Subcutaneous abdominal adipose tissue (tissue), 5 donors: Measurements from ENCODE around the gene PARD3.
A peak's percentile ranks its signal among the peaks of the same experiment; 100 is the strongest.
"Not testable (repeated sequence)": the region's sequence is repeated elsewhere in the genome, so short reads cannot be mapped to it uniquely, and the experiment has no call there.

Experiments
- H3K27ac ChIP-seq: one replicate; pipeline ENCODE4 v1.7.0; 2013; ENCODE audit warnings: low read depth, mild to moderate bottlenecking, inconsistent platforms, low read length, moderate library complexity
- H3K27me3 ChIP-seq, 5 donors: one replicate each; pipeline ENCODE4 v1.7.0; 2013; ENCODE audit warnings: low read length in 5 of 5, inconsistent platforms in 1 of 5; ENCODE audit not compliant: control insufficient read depth in 5 of 5, insufficient read depth in 4 of 5
- H3K36me3 ChIP-seq, 5 donors: one replicate each; pipeline ENCODE4 v1.7.0; 2013; ENCODE audit warnings: low read length in 5 of 5; ENCODE audit not compliant: control insufficient read depth in 5 of 5, insufficient read depth in 5 of 5
- H3K4me1 ChIP-seq, 5 donors: one replicate each; pipeline ENCODE4 v1.7.0; 2013; ENCODE audit warnings: low read length in 5 of 5, mild to moderate bottlenecking in 3 of 5, moderate library complexity in 1 of 5; ENCODE audit not compliant: control insufficient read depth in 5 of 5, insufficient read depth in 5 of 5
- H3K4me3 ChIP-seq, 5 donors: one replicate each; pipeline ENCODE4 v1.7.0; 2013; ENCODE audit warnings: low read length in 5 of 5, low read depth in 1 of 5
- H3K9ac ChIP-seq, 5 donors: one replicate each; pipeline ENCODE4 v1.7.0; 2013; ENCODE audit warnings: low read length in 5 of 5, mild to moderate bottlenecking in 4 of 5, moderate library complexity in 3 of 5
- H3K9me3 ChIP-seq, 5 donors: one replicate each; pipeline ENCODE4 v1.7.0; 2013; ENCODE audit warnings: low read length in 5 of 5; ENCODE audit not compliant: control insufficient read depth in 5 of 5
- donor health status: healthy.
- donor health status: healthy.
- donor health status: healthy.
- donor health status: healthy.
- donor health status: healthy.

PARD3 gene

DNA sequence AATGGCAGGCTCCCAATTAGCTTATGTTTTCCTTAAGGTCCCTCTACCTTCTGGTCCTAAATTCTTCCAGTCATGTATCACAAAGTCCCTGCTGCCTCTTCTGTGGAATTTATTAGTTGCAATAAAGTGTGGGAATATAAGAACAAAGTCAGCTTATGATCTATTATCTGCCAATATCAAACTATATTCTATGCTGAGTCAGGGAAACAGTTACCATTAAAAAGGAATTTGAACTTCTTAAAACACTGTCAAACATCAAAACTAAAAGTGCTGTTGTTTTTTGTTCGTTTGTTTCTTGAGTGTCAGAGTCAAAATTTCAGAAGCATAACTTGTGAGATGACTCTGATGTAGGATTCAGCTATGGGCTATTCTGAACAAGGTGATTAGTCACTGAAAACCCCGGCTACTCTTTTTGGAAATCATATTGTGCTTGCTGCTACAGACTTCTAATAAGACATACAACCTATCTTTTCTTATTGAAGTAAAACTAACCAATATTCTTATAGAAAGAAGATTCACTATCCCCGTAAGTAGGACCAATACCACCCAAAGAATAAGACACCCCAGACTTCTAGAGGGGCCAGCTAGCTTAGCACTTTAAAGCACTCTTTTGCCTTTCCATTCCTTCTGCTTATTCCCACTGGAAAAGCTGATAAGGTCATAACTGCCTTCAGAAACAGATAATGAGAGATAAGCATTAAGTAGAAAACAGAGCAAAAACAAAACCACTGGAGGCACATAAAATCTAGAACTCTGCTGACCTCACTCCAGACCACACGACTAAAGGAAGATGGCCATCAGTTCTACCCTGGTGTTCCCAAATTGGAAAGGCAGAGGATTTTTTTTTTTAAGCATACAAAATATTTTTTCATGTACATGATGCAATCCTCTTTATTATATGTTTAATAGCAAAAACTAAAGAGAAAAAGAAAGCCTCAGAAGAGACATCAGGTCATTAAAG, 370.6 kb downstream of the PARD3 start:
- H3K9ac ChIP-seq, result no peak overlapping the region
- no peak overlapping the region for H3K4me3 ChIP-seq
- H3K9me3 ChIP-seq, result no peaks in the 10 kb centered on the region
- no peaks in the 10 kb centered on the region for H3K27me3 ChIP-seq
- no peak overlapping the region for H3K27ac ChIP-seq
- no peaks in the 10 kb centered on the region for H3K36me3 ChIP-seq
- peaks cover 0 to 5% (median 0%) of the 10 kb centered on the region in 5 donors for H3K4me1 ChIP-seq

DNA sequence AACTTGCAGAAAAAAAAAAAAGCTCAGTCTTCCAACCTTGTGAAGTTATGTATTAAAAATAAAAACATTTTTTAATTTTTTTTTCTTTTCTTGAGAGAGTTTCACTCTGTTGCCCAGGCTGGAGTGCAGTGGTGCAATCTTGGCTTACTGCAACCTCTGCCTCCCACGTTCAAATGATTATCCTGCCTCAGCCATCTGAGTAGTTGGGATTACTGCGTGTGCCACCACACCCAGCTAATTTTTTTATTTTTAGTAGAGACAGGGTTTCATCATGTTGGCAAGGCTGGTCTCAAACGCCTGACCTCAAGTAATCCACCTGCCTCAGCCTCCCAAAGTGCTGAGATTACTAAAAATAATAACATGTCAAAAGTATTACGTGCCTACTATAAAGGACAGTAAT, 375.7 kb downstream of the PARD3 start:
- not testable (repeated sequence) for H3K27ac ChIP-seq, H3K9me3 ChIP-seq

DNA sequence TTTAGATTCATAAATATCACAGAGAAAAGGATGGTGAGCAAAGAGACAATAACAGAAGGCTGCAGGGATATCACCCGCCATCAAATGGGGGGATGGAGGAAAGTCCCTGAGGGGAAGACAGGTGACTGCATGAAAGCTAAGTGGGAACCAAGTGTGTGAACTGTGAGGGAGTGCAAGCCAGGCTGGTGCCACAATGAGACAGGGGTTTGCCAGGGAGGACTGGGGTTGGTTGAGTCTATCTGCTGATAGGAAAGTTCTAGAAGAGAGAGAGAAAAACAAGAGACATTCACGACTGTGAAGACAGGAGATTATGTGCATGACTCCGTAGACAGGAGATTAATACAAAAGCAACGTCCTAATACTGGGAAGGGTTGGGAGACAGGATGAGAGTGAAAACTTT, 376.4 kb downstream of the PARD3 start:
- no peak overlapping the region for H3K27ac ChIP-seq
- no peak overlapping the region for H3K4me3 ChIP-seq
- H3K9me3 ChIP-seq, result no peaks in the 10 kb centered on the region
- H3K36me3 ChIP-seq, result no peaks in the 10 kb centered on the region
- no peaks in the 10 kb centered on the region for H3K27me3 ChIP-seq
- H3K9ac ChIP-seq, result no peak overlapping the region
- H3K4me1 ChIP-seq, result peaks cover 0 to 14% (median 8%) of the 10 kb centered on the region in 5 donors

More for the DNA sequence above, 375.7 kb downstream of the PARD3 start:
- H3K4me3 ChIP-seq, H3K4me1 ChIP-seq, H3K27me3 ChIP-seq, H3K36me3 ChIP-seq, H3K9ac ChIP-seq: not testable (repeated sequence)

DNA sequence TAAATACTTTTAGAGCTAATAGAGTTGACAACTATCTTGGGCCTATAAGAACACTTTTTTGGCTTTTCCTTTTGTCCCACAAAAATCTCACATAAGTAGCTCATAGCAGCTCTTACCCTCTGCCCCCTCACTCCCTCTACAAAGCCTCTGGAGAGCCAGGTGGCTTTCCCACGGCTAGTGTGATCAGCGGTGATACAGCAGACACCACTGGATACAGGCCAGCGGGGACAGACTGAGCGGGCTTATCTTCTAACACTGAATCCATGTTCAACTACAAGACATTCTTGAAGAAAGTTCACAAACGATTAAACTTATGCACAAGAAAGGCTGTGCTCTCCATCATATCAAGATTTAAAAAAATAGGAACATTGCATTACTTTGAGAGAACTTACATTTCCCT, 377.2 kb downstream of the PARD3 start:
- H3K27me3 ChIP-seq, result no peaks in the 10 kb centered on the region
- no peak overlapping the region for H3K4me3 ChIP-seq
- no peak overlapping the region for H3K27ac ChIP-seq
- H3K4me1 ChIP-seq, result peaks cover 0 to 18% (median 12%) of the 10 kb centered on the region in 5 donors
- no peak overlapping the region for H3K9ac ChIP-seq
- H3K36me3 ChIP-seq, result no peaks in the 10 kb centered on the region
- no peaks in the 10 kb centered on the region for H3K9me3 ChIP-seq

DNA sequence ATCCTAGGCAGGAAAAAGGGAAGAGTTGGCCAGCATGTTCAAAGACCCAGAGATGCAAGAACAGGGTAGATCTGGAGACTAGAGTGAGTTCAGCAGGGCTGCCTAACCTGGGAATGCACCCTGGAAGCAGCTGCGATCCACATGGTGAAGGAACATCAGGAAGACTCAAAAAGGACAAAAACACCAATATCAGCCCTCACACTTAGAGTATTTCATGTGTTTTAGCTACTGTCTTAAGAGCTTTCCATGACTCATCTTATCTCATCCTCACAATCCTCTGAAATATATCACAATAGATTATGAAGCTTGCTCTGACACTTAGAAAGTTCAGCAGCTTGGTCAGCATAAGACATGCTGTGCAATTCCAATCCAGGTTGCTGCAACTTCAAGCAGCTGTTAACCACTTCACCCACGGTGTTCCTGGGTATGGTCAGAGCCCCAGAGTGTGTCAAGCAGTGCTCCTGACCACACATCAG, 380.9 kb downstream of the PARD3 start:
- H3K36me3 ChIP-seq, result no peaks in the 10 kb centered on the region
- no peak overlapping the region for H3K27ac ChIP-seq
- H3K4me1 ChIP-seq, result peaks cover 0 to 23% (median 18%) of the 10 kb centered on the region in 5 donors
- no peaks in the 10 kb centered on the region for H3K9me3 ChIP-seq
- no peak overlapping the region for H3K9ac ChIP-seq
- no peaks in the 10 kb centered on the region for H3K27me3 ChIP-seq
- H3K4me3 ChIP-seq, result no peak overlapping the region

DNA sequence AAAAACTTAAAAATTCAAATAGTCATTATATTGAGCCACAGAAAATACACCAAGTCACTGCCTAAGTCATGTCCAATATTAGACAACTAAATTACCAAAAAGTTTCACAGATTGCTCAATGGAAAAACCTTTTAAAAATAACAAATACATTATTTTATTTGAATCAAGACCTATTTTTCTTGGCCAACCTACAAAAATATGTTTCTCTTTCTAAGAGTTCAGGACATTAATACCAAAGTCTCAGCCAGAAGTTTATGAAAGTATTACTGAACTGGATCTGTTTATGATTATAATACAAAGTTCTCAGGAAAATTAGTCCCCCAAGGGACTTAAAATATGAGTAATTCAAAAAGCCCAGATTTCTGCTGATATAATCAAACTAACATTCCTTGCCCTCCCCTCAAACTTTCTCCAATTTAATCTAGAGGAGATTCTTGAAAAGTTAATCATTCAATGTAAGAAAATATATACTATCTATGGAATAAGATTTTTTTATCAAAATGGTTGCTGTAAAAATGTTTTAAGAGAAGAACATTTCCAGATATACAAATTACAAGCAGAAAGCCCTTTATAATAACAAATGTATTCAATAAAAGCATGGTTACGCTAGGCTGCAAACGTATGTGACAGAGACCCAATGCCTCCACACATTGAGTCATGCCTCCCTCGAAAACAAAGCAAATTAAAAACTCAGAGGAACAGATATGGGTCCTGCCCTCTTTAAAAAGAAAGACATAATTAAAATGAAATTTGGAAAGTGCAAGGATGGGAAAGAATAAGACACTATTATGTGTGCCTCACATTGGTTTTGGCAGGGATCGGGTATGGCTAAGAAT, 381.6 kb downstream of the PARD3 start:
- Histone ChIP-seq H3K27ac (peak overlapping the region; percentile 27), H3K36me3 (no peaks in the 10 kb centered on the region), H3K9me3 (no peaks in the 10 kb centered on the region), H3K4me1 (peaks cover 0 to 19% (median 14%) of the 10 kb centered on the region in 5 donors), H3K9ac (no peak overlapping the region), H3K4me3 (no peak overlapping the region), H3K27me3 (no peaks in the 10 kb centered on the region)

DNA sequence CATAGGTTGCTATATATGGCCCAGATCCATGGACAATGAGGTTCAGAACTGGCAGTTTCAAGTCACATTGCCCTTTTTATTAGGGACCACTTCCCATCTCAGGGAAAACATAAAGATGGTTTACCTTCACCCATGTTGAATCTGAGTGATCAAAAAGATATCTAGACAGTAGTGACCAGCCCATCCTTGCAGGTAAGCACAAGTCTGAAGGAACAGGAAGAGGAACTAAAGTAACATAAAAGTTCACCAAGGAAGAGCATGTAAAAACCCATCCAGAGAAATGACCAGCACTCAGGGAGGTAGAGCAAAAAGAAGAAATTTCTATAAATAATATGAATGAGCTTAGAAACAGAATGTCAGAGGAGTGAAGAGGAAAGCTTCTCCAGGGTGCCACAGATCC, 382.5 kb downstream of the PARD3 start:
- Histone ChIP-seq H3K4me3 (no peak overlapping the region), H3K9me3 (no peaks in the 10 kb centered on the region), H3K9ac (no peak overlapping the region), H3K27me3 (no peaks in the 10 kb centered on the region), H3K36me3 (no peaks in the 10 kb centered on the region), H3K27ac (peak overlapping the region; percentile 9), H3K4me1 (peaks cover 0 to 27% (median 14%) of the 10 kb centered on the region in 5 donors)

DNA sequence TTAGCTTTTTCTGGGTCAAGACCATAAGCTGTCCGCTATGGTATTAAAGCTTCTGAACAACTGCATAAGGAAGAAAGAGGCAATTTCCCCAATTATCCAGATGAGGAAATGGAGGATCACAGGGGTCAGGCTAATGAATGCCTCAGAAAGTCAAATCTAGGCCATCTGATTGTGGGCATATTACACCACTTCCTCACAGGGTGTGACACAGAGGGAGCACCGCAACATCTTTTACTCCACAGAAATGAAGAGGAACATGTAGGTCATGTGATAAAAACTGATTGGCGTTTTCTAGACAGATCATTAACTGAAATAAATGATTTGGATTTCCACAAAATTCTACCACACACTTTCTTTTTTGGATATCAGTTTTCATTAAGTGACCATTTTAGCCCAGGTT, 384.4 kb downstream of the PARD3 start:
- no peaks in the 10 kb centered on the region for H3K27me3 ChIP-seq
- no peak overlapping the region for H3K27ac ChIP-seq
- H3K4me3 ChIP-seq, result no peak overlapping the region
- peaks cover 0 to 27% (median 14%) of the 10 kb centered on the region in 5 donors for H3K4me1 ChIP-seq
- H3K9me3 ChIP-seq, result no peaks in the 10 kb centered on the region
- no peaks in the 10 kb centered on the region for H3K36me3 ChIP-seq
- no peak overlapping the region for H3K9ac ChIP-seq

DNA sequence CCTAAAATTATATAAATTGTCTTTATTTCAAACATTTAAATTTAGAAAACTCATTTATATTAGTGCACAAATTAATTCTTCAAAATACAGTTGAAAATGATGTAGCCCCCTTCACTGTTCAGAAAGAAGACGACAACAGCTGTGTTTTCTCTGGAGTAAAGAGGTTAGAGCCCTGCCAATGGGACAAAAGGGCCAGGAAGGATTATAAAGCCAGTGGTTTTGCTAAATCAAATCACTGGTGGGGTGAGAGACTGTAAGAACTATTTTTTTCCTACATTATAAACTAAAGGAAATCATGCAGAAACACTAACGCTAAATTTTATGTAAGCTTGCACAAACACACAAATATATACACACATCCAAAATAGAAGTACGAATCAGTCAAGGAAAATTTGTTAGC, 386.6 kb downstream of the PARD3 start:
- peaks cover 0 to 24% (median 12%) of the 10 kb centered on the region in 5 donors for H3K4me1 ChIP-seq
- no peak overlapping the region for H3K27ac ChIP-seq
- no peak overlapping the region for H3K4me3 ChIP-seq
- H3K36me3 ChIP-seq, result no peaks in the 10 kb centered on the region
- H3K27me3 ChIP-seq, result no peaks in the 10 kb centered on the region
- H3K9me3 ChIP-seq, result no peaks in the 10 kb centered on the region
- H3K9ac ChIP-seq, result no peak overlapping the region

DNA sequence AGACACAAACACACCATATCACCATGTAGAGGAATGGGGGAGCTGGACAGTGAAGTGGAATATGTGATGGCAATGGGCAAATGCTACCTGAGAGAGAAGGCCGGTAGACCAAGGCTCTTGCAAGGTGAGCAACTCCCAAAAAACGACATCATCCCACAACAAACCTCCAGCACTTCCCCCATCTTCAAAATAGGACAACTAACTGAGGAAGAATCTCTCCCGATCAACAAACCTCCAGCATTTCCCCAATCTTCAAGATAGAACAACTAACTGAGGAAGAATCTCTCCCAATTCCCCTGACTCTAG, 387.2 kb downstream of the PARD3 start:
- no peaks in the 10 kb centered on the region for H3K36me3 ChIP-seq

More for the DNA sequence above, 387.2 kb downstream of the PARD3 start:
- H3K4me3 ChIP-seq, result no peak overlapping the region
- no peak overlapping the region for H3K27ac ChIP-seq
- no peaks in the 10 kb centered on the region for H3K27me3 ChIP-seq
- no peak overlapping the region for H3K9ac ChIP-seq
- H3K4me1 ChIP-seq, result peaks cover 0 to 28% (median 11%) of the 10 kb centered on the region in 5 donors
- H3K9me3 ChIP-seq, result no peaks in the 10 kb centered on the region
